ENCODE measurements around the gene MAEA.
"Not testable (repeated sequence)": the region's sequence is repeated elsewhere in the genome, so short reads cannot be mapped to it uniquely, and the experiment has no call there.

GRCh38 chr4:1372576-1372975 is 82.9 kb downstream of the MAEA start:
- TF ChIP-seq YY1 (IDR thresholded peaks at IDR 0.05; ENCODE audit: insufficient read depth, insufficient read length); SUZ12 (IDR thresholded peaks at IDR 0.05; ENCODE audit: extremely low read depth, insufficient read depth, insufficient read length); ZNF274 (IDR thresholded peaks at IDR 0.05; ENCODE audit: low read depth, low read length): not testable (repeated sequence)
